Stimulated activated CD8-positive, alpha-beta memory T cell treated with anti-CD3 and anti-CD28 coated beads, Interleukin-12 subunit alpha, Interleukin-12 subunit beta, amount 100 ng/mL, for 4 hours (primary cell): ENCODE measurements around the gene SMAD7.

ENCODE experiments used
- DNase-seq: peaks from one replicate; pipeline ENCODE4 v3.0.0-alpha.2; 2020; ENCODE audit warnings: low read depth

Gene SMAD7

DNA sequence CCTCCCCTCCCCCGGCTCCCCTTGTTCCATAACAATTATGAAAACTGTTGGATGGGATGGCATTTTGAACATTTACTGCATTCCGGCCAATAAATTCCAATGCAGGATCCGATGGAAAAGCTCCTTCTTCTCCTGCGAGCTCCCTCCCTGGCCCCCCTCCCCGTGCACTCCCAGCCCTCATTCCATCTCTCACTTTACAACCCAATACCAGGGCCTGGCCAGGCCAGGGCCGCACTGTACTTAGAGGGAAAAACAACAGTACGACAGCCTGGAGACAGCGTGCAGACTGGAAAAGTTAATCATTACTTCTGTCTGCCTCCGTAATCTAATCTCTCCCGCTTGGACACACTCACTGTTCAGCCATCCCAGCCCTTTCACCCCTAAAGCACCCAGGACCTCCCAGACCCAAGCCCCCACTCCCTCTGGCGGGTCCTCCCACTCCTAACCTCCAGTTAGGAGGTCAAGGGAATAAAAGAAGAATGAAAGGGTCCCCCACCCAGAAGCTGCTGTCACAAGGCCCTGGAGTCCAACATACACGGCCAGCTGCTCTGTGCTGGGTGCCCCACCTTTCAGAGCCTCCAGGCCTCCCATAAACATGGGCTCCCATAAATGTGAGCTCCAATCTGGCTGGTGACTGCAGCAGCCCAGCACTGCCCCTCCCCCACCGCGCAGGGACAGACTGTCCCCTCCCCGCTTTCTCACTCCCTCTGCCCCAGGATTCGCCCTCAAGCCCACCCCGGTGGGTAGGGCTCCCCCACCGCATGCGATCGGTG lies 20.6 kb downstream of the SMAD7 start:
- DNase-seq: no peak

- DNase-seq: no peak
Observed at GRCh38 chr18:48929212-48929612, 21.6 kb downstream of the SMAD7 start.

DNA sequence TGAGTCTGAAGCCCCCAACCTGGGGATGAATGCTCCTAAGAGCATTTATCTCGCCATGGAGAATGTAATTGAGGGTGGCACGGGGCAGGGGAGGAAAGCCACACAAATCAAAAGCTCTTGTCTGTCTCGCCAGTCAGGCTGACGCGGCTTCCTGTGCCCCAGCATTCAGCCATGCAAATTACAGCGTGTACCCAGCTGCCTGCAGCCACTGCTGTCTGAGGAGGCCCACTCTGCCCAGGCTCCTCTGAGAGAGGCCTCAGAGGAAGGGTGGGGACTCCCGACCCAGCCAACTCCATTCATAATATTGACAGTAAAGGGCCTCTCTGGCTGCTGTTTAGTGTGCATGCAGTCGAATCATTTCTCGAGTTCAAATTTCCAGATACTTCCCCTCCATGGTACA lies 22.0 kb downstream of the SMAD7 start:
- peak; percentile 62 for DNase-seq

DNA sequence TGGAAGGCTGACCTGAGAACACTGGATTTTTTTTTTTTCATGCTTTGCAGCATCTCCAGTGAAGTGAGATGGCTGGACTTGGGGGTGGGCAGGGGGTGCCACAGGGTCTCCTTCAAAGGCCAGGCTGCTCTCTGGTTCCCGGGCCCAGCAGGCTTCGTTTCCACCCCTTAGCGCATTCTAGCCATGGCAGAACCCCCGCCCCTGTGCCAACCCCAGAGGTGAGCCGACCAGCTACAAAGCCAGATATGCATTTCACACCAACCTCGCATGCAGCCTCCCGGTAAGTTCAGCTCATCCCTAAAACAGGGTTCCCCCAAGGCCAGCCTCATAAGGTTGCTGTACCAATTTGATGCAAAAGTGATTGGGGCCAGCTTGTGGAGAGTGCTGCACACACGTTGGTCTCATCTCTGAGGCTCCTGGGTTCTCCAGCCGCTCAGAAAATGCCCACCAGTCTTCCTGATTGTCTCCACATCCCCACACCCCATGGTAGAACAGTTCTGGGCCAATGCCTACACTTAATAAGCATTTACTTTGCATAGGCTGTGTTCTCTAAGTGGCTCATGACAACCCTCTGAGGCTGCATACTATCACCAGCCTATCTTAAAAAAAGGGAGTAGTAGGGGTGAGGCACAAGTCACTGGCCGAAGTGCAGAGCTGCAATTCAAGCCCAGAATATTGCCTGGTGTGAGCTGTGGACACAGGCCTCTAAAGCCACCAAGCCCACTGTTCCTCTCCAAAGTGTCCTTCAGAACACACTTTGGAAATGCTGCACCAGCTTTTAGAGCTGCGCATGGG lies 23.3 kb downstream of the SMAD7 start:
- DNase-seq: no peak

DNA sequence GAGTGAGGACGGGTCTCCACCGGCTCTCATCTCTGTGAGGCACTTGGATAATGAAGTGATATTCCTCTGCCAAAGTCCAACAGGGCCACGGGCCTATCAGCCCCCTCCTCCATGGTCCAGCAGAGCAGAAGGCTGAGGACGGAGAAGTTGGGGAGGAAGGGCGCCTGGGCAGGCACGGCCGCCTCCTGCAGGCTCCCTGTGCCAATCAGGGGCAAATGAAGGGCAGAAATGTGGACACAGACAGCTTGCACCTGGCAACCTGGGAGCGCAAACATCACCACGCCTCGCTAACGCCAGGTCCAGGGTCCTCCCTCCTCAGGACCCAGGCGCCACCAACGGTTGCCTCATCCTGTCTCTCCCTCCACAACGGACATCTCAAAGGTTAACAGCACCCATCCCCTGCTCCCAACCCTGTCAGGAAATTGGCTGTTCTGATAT lies 24.3 kb downstream of the SMAD7 start:
- no peak for DNase-seq

- DNase-seq: no peak
Observed at GRCh38 chr18:48925491-48925780, 25.3 kb downstream of the SMAD7 start.

DNA sequence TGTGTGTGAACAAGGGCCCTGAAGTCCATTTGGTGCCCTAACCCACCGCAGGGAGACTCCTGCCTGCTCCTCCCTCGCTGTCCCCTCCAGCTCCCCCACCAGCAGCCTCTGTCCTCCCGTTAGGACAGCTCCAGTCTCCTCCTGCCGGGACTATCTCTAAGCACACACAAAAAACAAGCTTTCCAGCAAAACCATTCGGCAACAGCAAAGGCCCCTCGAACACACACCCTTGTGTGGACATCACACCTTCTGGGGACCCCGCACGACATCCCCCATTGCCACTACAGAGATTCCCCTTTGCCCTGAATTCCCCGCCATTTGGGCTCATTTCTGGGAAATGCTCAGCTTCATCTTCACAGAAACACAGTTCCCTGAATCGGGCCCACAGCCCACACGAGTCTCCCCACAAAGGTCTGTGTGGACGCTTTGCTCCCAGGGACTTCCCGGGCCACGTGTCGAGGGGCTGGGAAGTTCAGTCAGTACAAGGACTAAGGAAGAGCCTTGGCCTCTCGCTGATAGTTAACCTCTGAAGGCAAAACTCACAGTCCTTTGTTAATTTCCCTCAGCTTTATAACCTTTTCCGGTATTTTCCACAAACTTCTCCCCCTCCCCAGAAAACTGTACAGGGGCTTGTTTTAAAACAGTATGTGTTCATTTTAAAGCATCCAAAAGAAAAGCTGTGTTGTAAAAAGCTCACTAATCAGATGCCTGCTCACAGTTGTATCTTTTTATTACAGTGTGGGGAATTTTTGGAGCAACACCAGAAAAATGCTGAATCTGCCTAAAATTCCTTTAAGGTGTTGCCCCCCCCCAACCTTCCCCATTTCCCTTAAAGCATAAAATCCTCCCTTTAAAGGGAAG lies 25.9 kb downstream of the SMAD7 start:
- DNase-seq: no peak

- no peak for DNase-seq
Observed at GRCh38 chr18:48923746-48924629, 26.8 kb downstream of the SMAD7 start.

DNA sequence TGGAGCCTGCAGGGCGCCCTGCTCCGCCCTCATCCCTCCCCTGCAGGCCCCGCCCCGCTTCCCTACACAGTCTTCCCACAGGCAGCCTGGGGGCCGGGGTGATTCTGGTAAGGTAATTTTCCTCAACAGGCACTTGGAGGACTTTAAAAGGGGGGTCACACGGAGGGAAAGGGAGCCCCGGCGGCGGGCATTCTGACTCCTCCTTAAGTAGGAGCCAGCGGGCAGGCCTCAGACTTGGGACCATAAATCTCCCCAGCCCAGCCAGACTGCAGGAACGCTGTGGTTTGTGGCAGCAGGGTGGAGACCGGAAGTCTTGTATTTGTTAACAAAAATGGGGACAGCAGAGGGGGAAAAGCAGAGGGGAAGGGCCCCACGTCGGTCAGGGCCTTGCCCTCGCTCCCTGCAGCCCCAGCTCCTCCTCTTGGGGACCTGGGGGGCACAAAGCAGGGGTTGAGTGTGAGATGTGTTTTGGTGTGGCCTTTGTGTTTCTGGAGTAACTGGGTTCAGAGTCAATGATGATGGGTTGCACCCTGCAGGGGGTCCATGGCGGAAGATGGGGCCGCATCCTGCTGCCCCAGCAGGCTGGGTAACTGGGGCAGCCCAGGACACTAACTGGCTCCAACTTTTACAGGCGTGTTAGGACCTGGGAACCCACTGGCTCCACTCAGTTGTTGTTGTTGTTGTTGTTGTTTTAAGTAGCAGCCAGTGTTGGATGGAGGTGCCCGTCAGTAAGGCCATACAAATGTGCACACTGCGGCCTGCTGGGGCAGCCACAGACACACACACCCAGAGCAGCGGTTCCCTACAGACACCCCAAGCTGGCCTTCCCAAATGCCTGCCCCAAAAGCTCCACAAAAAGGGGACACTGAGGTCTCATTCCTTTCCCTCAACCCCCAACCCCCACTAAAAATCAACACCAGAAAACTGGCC lies 27.7 kb downstream of the SMAD7 start:
- no peak for DNase-seq

DNA sequence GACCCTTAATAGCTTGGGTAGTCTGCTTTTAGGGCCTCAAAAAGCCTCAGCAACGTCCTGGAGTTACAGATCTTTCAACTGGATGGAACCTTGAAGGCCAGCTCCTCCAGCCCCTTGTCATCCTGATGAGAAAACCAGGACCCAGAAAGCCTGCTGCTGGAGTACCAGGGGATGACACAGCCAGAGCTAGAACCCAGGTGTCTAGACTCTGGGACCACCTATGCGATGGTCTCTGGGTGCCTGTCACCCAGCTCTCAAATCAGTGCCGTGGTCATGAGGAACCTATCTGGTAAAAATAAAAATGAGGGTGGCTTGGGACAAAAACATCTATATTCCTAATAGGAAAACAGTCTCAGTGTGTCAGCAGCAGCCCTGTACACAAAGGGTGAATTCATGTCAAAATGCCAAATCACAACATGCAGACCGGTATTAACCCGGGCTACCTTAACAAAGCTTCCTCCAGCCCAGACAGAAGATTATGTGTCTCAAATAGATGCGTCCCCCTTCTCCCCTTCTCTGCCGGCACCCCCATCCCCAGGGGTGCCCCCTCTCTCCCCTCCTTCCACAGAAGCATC lies 28.5 kb downstream of the SMAD7 start:
- no peak for DNase-seq

DNA sequence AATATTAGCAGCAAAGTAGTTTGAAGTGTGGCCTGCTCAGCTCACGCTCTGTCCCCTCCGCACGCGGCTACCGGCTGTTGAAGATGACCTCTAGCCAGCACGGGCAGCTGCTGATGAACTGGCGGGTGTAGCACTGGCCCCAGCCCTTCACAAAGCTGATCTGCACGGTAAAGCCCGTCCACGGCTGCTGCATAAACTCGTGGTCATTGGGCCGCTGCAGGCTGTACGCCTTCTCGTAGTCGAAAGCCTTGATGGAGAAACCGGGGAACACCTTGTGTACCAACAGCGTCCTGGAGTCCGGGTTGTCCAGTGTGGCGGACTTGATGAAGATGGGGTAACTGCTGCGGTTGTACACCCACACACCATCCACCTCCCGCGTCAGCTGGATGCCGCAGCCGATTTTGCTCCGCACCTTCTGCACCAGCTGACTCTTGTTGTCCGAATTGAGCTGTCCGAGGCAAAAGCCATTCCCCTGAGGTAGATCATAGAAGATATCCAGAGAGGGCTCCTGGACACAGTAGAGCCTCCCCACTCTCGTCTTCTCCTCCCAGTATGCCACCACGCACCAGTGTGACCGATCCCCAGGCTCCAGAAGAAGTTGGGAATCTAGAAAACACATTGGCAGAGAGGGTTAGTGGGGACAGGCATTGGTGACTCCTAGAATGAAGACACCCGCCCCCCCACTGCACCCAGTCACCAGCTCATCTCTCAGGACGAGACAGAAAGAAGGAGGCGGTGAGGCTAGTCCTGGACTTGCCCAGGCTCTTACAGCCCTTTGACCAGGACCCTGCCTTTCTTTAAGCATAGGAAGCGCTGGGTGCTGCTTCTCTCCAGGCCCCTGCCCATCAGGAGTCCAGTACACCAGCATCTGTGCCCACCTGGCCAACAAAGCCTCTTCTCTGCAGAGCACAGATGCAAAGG lies 29.2 kb downstream of the SMAD7 start:
- no peak for DNase-seq

DNA sequence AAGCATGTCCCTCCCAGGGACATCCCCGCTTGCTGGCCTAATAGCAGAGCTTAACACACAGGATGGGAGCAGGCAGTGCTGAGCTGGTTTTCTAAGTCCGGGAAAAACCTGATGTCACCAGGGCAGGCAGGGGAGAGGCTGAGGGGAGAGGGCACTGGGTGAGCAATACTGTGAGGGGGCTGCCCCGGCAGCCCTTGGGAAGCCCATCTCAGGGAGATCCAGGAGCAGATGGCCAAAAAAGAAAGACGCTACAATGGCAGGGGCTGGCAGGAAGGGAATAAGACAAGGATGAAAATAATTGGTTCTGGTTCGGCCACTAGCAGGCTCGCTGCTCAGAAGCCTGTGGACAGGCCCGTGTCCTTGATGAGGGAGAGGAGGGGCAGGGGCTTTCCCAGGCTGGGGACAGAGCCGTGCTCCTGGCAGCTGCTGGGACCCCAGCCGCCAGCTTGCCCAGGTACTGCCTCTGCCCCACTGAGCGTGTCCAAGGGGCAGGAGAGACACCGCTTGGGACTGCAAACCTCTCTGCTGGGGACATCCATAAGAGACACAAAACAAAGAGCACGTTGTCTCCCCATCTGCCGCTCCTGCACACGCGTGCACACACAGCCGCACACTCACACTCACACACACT lies 30.2 kb downstream of the SMAD7 start:
- DNase-seq: no peak

DNA sequence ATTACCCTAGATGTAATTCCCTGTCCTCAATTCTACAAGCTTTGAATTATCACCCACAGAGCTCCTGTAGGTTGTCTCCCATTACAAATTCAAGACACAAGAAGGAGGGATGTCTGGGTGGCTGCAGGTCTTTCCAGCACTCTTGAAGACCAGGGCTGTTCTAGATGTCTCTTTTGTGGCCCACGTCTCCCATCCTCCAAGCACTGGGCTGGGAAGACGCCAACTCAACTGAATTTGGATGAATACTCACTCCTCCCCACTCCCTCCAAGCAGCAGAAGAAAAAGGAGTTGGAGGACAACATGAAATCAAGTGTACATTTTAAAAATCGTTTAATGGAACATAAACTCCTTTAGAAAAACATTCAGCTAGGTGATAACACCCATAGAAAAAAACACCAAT lies 31.2 kb downstream of the SMAD7 start:
- no peak for DNase-seq

GRCh38 chr18:48918660-48919456 lies 31.9 kb downstream of the SMAD7 start:
- DNase-seq: no peak

- DNase-seq: no peak
Observed at GRCh38 chr18:48917579-48918517, 32.9 kb downstream of the SMAD7 start.

DNA sequence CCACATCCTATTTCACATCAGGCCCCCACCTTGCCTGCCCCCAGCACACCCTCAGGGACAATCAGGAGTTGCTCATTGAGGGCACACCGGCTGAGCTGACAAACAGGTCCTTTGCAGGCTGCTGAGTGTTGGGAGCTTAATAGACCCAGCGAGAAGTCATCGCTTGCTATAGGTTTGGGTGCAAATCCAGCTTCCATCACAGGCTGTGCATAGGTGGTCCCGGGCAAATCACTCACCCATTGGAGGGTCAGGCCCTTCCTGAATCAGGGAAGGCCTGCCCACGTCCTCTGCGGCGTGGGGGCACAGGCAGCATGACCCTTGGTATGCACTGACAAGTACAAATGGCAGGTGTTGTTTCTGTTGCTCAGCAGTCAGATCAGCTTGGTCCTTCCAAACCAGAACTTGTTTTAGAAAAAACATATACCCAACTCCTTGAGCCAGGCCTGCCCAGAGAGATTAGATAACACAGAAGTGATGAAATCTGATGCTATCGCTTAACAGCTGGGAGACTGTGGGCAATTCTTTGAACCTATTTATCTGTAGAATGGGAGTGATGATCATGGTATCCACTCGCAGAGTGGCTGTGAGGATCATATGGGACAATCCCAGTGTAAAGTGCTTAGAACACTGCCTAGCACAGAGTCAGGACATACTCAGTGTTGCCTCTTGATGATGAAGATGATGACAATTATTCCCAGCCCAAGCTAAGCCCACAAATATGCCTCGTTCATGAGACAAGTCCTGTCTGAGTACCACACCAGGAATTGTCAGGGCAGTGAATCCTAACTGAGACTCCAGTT lies 34.9 kb downstream of the SMAD7 start:
- no peak for DNase-seq
